Measurements from ENCODE around the gene KISS1R.

KISS1R gene

GRCh38 chr19:929203-929890, 12.2 kb downstream of the KISS1R start:
- H2AFZ ChIP-seq = no peak overlapping the region
- no peak for TF ChIP-seq CTCF (IDR thresholded peaks at IDR 0.05)
- H3K36me3 ChIP-seq (ENCODE audit: control insufficient read depth, insufficient read depth, low read length) = no peaks in the 10 kb centered on the region
- no peak overlapping the region for H3K4me2 ChIP-seq (ENCODE audit: low read length)
- H3K9ac ChIP-seq = no peak overlapping the region
- H3K27me3 ChIP-seq (ENCODE audit: control insufficient read depth, insufficient read depth, low read length) = no peaks in the 10 kb centered on the region
- H3K4me1 ChIP-seq = peaks cover 36% of the 10 kb centered on the region
- no peak overlapping the region for H3K27ac ChIP-seq
- no peaks in the 10 kb centered on the region for H3K9me3 ChIP-seq (ENCODE audit: control insufficient read depth, low read length)
- H3K4me3 ChIP-seq (ENCODE audit: low read depth, low read length) = no peak overlapping the region
- H3K79me2 ChIP-seq = no peaks in the 10 kb centered on the region

GRCh38 chr19:929891-930258, 12.7 kb downstream of the KISS1R start:
- peaks cover 42% of the 10 kb centered on the region for H3K4me1 ChIP-seq
- no peak overlapping the region for H3K9ac ChIP-seq
- no peaks in the 10 kb centered on the region for H3K79me2 ChIP-seq
- H3K4me2 ChIP-seq (ENCODE audit: low read length) = no peak overlapping the region
- no peak for TF ChIP-seq CTCF (IDR thresholded peaks at IDR 0.05)
- H3K27ac ChIP-seq = no peak overlapping the region
- no peak overlapping the region for H2AFZ ChIP-seq
- no peaks in the 10 kb centered on the region for H3K27me3 ChIP-seq (ENCODE audit: control insufficient read depth, insufficient read depth, low read length)
- no peak overlapping the region for H3K4me3 ChIP-seq (ENCODE audit: low read depth, low read length)
- no peaks in the 10 kb centered on the region for H3K9me3 ChIP-seq (ENCODE audit: control insufficient read depth, low read length)
- H3K36me3 ChIP-seq (ENCODE audit: control insufficient read depth, insufficient read depth, low read length) = no peaks in the 10 kb centered on the region

- Histone ChIP-seq H3K79me2 (peaks cover 6% of the 10 kb centered on the region), H3K9ac (no peak overlapping the region), H3K4me2 (ENCODE audit: low read length) (no peak overlapping the region), H3K9me3 (ENCODE audit: control insufficient read depth, low read length) (no peaks in the 10 kb centered on the region), H2AFZ (peak overlapping the region; percentile 79), H3K27ac (peak overlapping the region; percentile 93), H3K4me3 (ENCODE audit: low read depth, low read length) (no peak overlapping the region), H3K36me3 (ENCODE audit: control insufficient read depth, insufficient read depth, low read length) (no peaks in the 10 kb centered on the region), H3K4me1 (peaks cover 48% of the 10 kb centered on the region), H3K27me3 (ENCODE audit: control insufficient read depth, insufficient read depth, low read length) (no peaks in the 10 kb centered on the region)
- TF ChIP-seq CTCF (IDR thresholded peaks at IDR 0.05) = no peak
Observed at GRCh38 chr19:931860-932647, 14.9 kb downstream of the KISS1R start.

GRCh38 chr19:932648-933552, 15.8 kb downstream of the KISS1R start:
- Histone ChIP-seq H3K27me3 (ENCODE audit: control insufficient read depth, insufficient read depth, low read length) (no peaks in the 10 kb centered on the region), H3K4me3 (ENCODE audit: low read depth, low read length) (no peak overlapping the region), H3K27ac (peak overlapping the region; percentile 93), H3K79me2 (peaks cover 10% of the 10 kb centered on the region), H3K9me3 (ENCODE audit: control insufficient read depth, low read length) (no peaks in the 10 kb centered on the region), H3K36me3 (ENCODE audit: control insufficient read depth, insufficient read depth, low read length) (no peaks in the 10 kb centered on the region), H2AFZ (peak overlapping the region; percentile 79), H3K4me1 (peaks cover 44% of the 10 kb centered on the region), H3K4me2 (ENCODE audit: low read length) (no peak overlapping the region), H3K9ac (no peak overlapping the region)
- TF ChIP-seq CTCF (IDR thresholded peaks at IDR 0.05) = peak; percentile 11

Data from parathyroid adenoma (tissue), 2 donors.